H9 (cell line): ENCODE measurements around the gene CHTF8. TPM values are rescaled to one million over a fixed set of nuclear protein-coding genes. Genes with fewer than 3 reads are reported as not detected.

Source experiments
- DNase-seq: peaks from one replicate; pipeline ENCODE4 v3.0.0-alpha.2; 2017
- H2AFZ ChIP-seq: one replicate; pipeline ENCODE4 v1.6.1; 2013; ENCODE audit warnings: mild to moderate bottlenecking, low read length, control low read depth, moderate library complexity
- H2AK5ac ChIP-seq: 2 replicates; pipeline ENCODE4 v1.6.1; 2013; ENCODE audit warnings: low read length, control low read depth, mixed read lengths; ENCODE audit not compliant: insufficient read length
- H2BK120ac ChIP-seq: one replicate; pipeline ENCODE4 v1.6.1; 2013; ENCODE audit warnings: low read depth, mild to moderate bottlenecking, low read length, control low read depth, inconsistent platforms; ENCODE audit not compliant: poor library complexity, severe bottlenecking
- H2BK12ac ChIP-seq: 2 replicates; pipeline ENCODE4 v1.6.1; 2013; ENCODE audit warnings: low read length, control low read depth, mixed read lengths, low read depth; ENCODE audit not compliant: insufficient read length
- H2BK15ac ChIP-seq: 2 replicates; pipeline ENCODE4 v1.6.1; 2013; ENCODE audit warnings: low read depth, low read length, control low read depth
- H2BK20ac ChIP-seq: one replicate; pipeline ENCODE4 v1.6.1; 2013; ENCODE audit warnings: low read depth, mild to moderate bottlenecking, low read length, control low read depth, inconsistent platforms; ENCODE audit not compliant: poor library complexity, severe bottlenecking
- H2BK5ac ChIP-seq: 2 replicates; pipeline ENCODE4 v1.6.1; 2013; ENCODE audit warnings: low read length, control low read depth, mixed read lengths; ENCODE audit not compliant: insufficient read length
- H3K14ac ChIP-seq: 2 replicates; pipeline ENCODE4 v1.6.1; 2013; ENCODE audit warnings: low read length, control low read depth; ENCODE audit not compliant: insufficient read depth
- H3K18ac ChIP-seq: 2 replicates; pipeline ENCODE4 v1.6.1; 2013; ENCODE audit warnings: low read depth, mild to moderate bottlenecking, mixed read lengths, low read length, control low read depth; ENCODE audit not compliant: insufficient read length
- H3K23ac ChIP-seq: 2 replicates; pipeline ENCODE4 v1.6.1; 2013; ENCODE audit warnings: low read length, control low read depth, mixed read lengths, low read depth; ENCODE audit not compliant: insufficient read length
- H3K23me2 ChIP-seq: 2 replicates; pipeline ENCODE4 v1.6.1; 2013; ENCODE audit warnings: low read depth, mild to moderate bottlenecking, mixed read lengths, low read length, control low read depth; ENCODE audit not compliant: insufficient read length, poor library complexity, severe bottlenecking
- H3K27ac ChIP-seq: 2 replicates; pipeline ENCODE4 v1.5.1; 2013; ENCODE audit warnings: low read length, control low read depth, mixed read lengths, low read depth; ENCODE audit not compliant: insufficient read length
- H3K27me3 ChIP-seq: 2 replicates; pipeline ENCODE4 v1.6.1; 2013; ENCODE audit warnings: low read length, control low read depth, inconsistent platforms; ENCODE audit not compliant: insufficient read depth
- H3K4ac ChIP-seq: 2 replicates; pipeline ENCODE4 v1.6.1; 2013; ENCODE audit warnings: low read depth, mild to moderate bottlenecking, control low read depth, inconsistent platforms, low read length, moderate library complexity
- H3K4me1 ChIP-seq: 2 replicates; pipeline ENCODE4 v1.6.1; 2013; ENCODE audit warnings: low read length, control low read depth, inconsistent platforms; ENCODE audit not compliant: insufficient read depth
- H3K4me2 ChIP-seq: 2 replicates; pipeline ENCODE4 v1.6.1; 2013; ENCODE audit warnings: low read length, control low read depth, mixed read lengths; ENCODE audit not compliant: insufficient read length, insufficient read depth
- H3K56ac ChIP-seq: 2 replicates; pipeline ENCODE4 v1.6.1; 2013; ENCODE audit warnings: low read depth, mild to moderate bottlenecking, mixed read lengths, low read length, control low read depth; ENCODE audit not compliant: insufficient read length
- H3K79me1 ChIP-seq: 2 replicates; pipeline ENCODE4 v1.6.1; 2013; ENCODE audit warnings: low read depth, mild to moderate bottlenecking, moderate library complexity, low read length, control low read depth, inconsistent platforms; ENCODE audit not compliant: insufficient read depth, poor library complexity, severe bottlenecking
- H3K79me2 ChIP-seq: 2 replicates; pipeline ENCODE4 v1.6.1; 2013; ENCODE audit warnings: low read length, control low read depth, inconsistent platforms; ENCODE audit not compliant: insufficient read depth
- H3K9ac ChIP-seq: 2 replicates; pipeline ENCODE4 v1.6.1; 2013; ENCODE audit warnings: low read length, control low read depth, mixed read lengths; ENCODE audit not compliant: insufficient read length; ENCODE audit errors: extremely low read depth
- H3K9me3 ChIP-seq: one replicate; pipeline ENCODE4 v1.6.1; 2013; ENCODE audit warnings: low read depth, low read length, inconsistent platforms; ENCODE audit not compliant: control insufficient read depth
- H3T11ph ChIP-seq: one replicate; pipeline ENCODE4 v1.6.1; 2013; ENCODE audit warnings: mild to moderate bottlenecking, low read length, control low read depth, inconsistent platforms
- H4K20me1 ChIP-seq: one replicate; pipeline ENCODE4 v1.6.1; 2013; ENCODE audit not compliant: control insufficient read depth, insufficient read length, insufficient read depth
- H4K5ac ChIP-seq: 2 replicates; pipeline ENCODE4 v1.6.1; 2013; ENCODE audit warnings: low read depth, mild to moderate bottlenecking, mixed read lengths, low read length, control low read depth; ENCODE audit not compliant: insufficient read length
- H4K8ac ChIP-seq: replicated peaks from 2 replicates; pipeline ENCODE4 v1.6.1; 2013; ENCODE audit warnings: low read length, control low read depth, mixed read lengths, low read depth; ENCODE audit not compliant: insufficient read length
- H4K91ac ChIP-seq: 2 replicates; pipeline ENCODE4 v1.6.1; 2013; ENCODE audit warnings: low read depth, mild to moderate bottlenecking, moderate library complexity, mixed read lengths, low read length, control low read depth; ENCODE audit not compliant: insufficient read length
- H3K27ac Mint-ChIP-seq, 3 experiments: 2 replicates in 2 of 3; 3 replicates in 1 of 3; pipeline ENCODE4 v1.8.0; 2020 to 2021; ENCODE audit warnings: mixed read lengths in 3 of 3, mild to moderate bottlenecking in 1 of 3, moderate library complexity in 1 of 3
- H3K27me3 Mint-ChIP-seq: 2 replicates; pipeline ENCODE4 v1.8.0; 2021; ENCODE audit warnings: low read depth, mild to moderate bottlenecking, moderate library complexity, mixed read lengths
- H3K36me3 Mint-ChIP-seq, 3 experiments: 2 replicates in 2 of 3; 3 replicates in 1 of 3; pipeline ENCODE4 v1.8.0; 2020 to 2021; ENCODE audit warnings: low read depth in 3 of 3, mixed read lengths in 3 of 3; ENCODE audit not compliant: insufficient read depth in 1 of 3
- H3K4me1 Mint-ChIP-seq, 2 experiments: 2 replicates each; pipeline ENCODE4 v1.8.0; 2020; ENCODE audit warnings: mixed read lengths in 2 of 2
- H3K4me3 Mint-ChIP-seq, 2 experiments: 2 replicates in 1 of 2; 3 replicates in 1 of 2; pipeline ENCODE4 v1.8.0; 2020 to 2021; ENCODE audit warnings: mild to moderate bottlenecking in 2 of 2, mixed read lengths in 2 of 2, moderate library complexity in 1 of 2
- H3K9me3 Mint-ChIP-seq, 2 experiments: 2 replicates in 1 of 2; 3 replicates in 1 of 2; pipeline ENCODE4 v1.8.0; 2020; ENCODE audit warnings: mild to moderate bottlenecking in 2 of 2, mixed read lengths in 2 of 2, moderate library complexity in 1 of 2
- CTCF ChIP-seq: fragments of 200-600 bp; sonication (generic); conservative IDR thresholded peaks from 3 replicates; pipeline ENCODE4 v1.8.0; 2021; ENCODE audit warnings: antibody characterized with exemption, mild to moderate bottlenecking
- total RNA-seq: library from RNA; stranded (reverse); gene quantifications from 2 replicates; pipeline ENCODE4 v1.2.1, GENCODE V29; 2021

The CHTF8 gene
- total RNA-seq, 1 experiment from 2014 or later = 168 TPM

GRCh38 chr16:69180011-69180338, 47.6 kb upstream of the CHTF8 start:
- no peak for TF ChIP-seq CTCF
- Histone ChIP-seq H4K20me1 (no peaks in the 10 kb centered on the region), H3K27ac (no peak overlapping the region), H2BK20ac (no peak overlapping the region), H3K4ac (no peak overlapping the region), H4K8ac (no peak overlapping the region), H2BK15ac (no peak overlapping the region), H2BK12ac (no peak overlapping the region), H3K79me2 (no peaks in the 10 kb centered on the region), H3K4me1 (no peaks in the 10 kb centered on the region), H4K91ac (no peak overlapping the region), H3K9ac (no peak overlapping the region), H3K23me2 (no peaks in the 10 kb centered on the region), H3T11ph (no peak overlapping the region), H3K56ac (no peak overlapping the region), H2AK5ac (no peak overlapping the region), H3K4me2 (no peak overlapping the region), H3K79me1 (no peaks in the 10 kb centered on the region), H2BK5ac (no peak overlapping the region), H3K27me3 (no peaks in the 10 kb centered on the region), H2AFZ (no peak overlapping the region), H3K14ac (no peak overlapping the region), H3K18ac (no peak overlapping the region), H2BK120ac (no peak overlapping the region), H4K5ac (no peak overlapping the region), H3K23ac (no peak overlapping the region), H3K9me3 (no peaks in the 10 kb centered on the region)
- no peaks in the 10 kb centered on the region for H3K9me3 Mint-ChIP-seq
- no peak overlapping the region for H3K27ac Mint-ChIP-seq
- H3K36me3 Mint-ChIP-seq = peaks cover 0 to 2% (median 0%) of the 10 kb centered on the region in 3 experiments; a peak in 4 of 7 replicates
- DNase-seq = no peak
- no peaks in the 10 kb centered on the region; a peak in 1 of 4 replicates for H3K4me1 Mint-ChIP-seq
- no peak overlapping the region for H3K4me3 Mint-ChIP-seq
- no peaks in the 10 kb centered on the region for H3K27me3 Mint-ChIP-seq
